Putamen (tissue), 1 donor: ENCODE data around the gene ROBO4.

Source experiments
- DNase-seq: peaks from one replicate; pipeline ENCODE4 v3.0.0-alpha.2; 2016; ENCODE audit warnings: low spot score

The ROBO4 gene

DNA sequence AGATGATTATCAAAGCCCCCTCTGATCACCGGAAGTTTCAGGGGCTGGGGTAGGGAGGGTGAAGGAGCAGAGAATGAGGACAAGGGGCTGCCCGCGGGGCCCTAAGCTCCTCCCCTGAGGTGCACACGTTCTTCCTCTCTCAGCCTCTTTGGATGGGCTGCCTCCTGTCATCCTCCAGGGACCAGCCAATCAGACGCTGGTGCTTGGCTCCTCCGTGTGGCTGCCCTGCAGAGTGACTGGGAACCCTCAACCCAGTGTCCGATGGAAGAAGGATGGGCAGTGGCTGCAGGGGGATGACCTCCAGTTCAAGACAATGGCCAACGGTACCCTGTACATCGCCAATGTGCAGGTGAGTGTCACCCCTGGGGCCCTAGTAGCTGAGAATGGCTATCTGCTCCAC, 24.9 kb downstream of the ROBO4 start:
- no peak for DNase-seq

DNA sequence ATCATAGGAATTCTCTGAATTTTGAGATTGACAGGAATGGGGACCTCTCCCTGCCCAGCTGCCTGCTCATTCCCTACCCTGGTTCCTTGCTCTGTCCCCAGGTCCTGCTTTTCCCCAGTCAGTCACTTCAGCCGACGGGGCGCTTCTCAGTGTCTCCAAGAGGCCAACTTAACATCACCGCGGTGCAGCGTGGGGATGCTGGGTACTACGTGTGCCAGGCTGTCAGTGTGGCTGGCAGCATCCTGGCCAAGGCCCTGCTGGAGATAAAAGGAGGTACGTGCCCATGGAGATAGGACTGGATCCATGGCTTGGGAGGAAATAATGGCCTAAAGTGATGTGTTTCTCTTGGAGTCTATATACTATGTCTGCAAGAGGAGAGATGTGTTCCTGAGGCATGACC, 25.4 kb downstream of the ROBO4 start:
- no peak for DNase-seq

DNA sequence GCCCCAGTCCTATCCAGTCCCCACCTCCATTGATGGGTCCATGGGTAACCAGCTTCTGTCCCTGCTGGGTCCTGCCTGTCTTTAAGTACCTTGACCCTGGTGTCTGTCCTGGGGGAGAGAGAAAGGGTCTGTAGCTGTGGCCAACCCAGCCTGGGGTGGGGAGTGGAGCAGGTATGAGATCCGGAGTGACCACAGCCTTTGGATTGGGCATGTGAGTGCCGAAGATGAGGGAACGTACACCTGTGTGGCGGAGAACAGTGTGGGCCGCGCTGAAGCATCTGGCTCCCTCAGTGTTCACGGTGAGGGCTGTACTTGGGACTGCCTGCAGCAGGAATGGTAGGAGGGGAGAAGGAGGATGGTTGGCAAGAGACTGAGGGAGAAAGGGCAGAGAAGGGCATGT, 27.2 kb downstream of the ROBO4 start:
- no peak for DNase-seq

DNA sequence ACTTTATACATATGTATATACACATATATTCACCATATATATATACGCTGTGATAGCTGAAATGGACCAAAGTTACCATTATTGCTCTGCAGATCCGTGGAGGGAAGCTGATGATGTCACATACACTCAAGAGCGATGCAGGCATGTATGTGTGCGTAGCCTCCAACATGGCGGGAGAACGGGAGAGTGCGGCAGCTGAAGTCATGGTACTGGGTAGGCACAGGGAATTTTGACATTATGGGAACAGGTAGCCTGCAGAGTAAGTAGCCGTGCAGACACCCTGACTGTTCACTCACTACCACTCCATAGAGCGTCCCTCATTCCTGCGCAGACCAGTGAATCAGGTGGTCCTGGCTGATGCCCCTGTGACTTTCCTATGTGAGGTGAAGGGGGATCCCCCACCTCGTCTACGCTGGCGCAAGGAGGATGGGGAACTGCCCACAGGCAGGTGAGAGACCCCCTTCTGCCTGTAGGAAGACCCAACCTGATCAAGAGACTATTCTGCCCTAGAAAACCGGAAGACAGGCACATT, 27.7 kb downstream of the ROBO4 start:
- DNase-seq = no peak

DNA sequence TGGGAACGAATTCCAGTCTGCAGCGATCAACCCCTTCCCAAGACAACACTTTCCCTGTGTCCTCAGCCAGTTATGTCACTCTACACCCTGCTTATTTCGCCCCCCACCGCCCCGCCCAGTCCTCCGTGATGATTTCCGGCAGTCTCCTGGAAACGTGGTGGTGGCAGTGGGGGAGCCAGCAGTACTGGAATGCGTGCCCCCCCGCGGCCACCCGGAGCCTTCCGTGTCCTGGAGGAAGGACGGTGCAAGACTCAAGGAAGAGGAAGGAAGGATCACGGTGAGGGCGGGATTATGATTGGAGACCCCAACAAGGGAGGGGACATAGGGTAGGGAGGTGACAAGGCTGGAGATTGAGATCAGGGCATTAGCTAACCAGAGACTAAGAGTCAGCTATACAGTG, 28.3 kb downstream of the ROBO4 start:
- no peak for DNase-seq

DNA sequence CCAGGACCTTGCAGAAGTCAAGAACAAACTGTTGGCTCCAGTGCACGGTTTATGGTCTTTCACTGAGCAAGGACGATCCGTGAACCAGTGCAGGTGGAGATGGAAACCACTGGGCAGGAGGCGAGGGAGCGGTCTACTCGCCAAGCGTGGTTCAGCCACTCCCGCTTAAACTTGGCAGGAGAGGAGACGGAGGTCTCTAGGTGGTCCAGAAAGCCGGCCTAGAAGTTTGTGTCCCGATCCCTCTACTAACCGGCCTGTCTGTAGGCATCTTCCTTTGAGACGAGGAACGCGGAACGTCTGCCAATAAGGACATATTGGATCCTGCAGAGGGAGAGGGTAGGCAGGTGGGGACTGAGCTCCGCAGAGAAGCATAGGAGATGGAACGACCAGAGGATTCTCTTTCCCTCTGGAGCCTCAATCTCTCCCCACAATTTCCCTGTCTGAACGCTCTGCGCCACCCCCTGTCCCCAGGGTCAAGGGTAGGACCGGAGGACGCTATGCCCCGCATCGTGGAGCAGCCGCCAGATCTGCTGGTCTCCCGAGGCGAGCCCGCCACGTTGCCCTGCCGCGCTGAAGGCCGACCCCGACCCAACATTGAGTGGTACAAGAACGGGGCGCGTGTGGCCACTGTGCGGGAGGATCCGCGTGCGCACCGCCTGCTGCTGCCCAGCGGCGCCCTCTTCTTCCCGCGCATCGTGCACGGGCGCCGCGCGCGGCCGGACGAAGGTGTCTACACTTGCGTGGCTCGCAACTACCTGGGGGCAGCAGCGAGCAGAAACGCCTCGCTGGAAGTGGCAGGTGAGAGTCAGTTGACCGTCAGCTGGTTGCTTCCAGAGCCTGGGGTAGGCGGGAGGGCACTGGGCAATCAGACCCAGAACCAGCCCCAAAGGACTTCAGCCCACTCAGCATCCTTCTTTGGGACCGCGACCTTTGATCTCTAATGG, 29.1 kb downstream of the ROBO4 start:
- DNase-seq = no peak

DNA sequence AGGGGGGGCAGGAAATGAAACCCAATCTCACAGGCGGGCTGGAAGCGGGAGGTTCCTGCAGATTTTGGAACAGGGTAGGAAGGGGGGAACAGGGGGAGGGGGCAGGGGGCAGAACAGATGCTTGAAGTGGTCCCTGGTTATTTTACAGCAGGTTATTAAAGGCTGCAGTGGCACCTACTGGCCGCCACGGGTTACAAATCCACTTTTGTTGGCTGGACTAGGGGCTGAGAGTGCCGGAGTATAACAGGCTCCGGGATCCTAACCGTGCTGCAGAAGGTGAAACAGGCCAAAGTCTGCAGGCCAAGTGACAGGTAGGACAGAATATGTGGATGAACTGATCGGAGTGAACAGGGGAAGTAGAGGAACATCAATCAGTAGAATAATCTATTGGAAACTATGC, 30.0 kb downstream of the ROBO4 start:
- no peak for DNase-seq

DNA sequence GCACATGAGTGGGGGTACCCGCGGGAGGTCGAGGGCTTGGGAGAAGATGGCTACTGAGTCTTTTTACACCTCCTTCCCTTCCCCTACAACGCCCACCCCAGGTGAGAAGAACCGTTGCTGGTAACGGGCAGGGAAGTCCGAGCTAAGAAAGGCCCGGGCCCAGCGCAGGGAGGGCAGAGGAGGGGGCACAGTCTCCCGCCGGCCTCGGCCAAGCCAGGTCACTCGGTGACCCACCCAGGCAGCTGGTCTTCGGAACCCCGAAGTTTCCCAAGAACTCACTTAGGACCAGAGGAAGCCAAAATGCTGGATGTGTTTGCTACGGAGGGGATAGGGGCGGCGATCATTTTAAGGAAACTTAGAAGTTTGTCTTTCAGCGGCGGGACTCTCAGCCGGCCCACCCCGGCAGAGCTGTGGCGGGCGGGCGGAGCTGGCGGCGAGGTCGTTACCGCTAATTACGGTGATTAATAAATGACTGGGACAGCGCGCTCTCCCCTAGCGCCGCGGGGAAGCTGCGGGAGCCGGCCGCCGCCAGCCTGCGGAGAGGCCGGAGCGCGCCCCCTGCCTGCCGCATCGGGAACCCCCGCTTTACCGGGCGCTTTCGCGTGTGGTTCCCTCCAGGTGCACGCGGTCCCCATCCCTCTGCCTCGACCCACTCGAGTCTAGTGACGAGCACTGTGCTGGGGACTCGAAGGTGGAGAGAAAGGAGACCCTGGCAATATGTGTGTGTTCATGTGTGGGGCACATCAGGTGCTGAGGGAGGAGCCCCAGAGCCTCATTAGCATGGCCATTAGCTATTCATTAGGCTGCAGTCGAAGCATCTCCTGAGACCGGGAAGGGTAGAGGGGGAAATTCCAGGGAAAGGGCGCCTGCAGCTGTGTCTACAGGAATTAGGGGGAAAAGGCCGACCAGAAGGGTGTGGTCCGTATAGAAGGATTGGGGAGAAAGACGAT, 31.5 kb downstream of the ROBO4 start:
- DNase-seq = no peak

DNA sequence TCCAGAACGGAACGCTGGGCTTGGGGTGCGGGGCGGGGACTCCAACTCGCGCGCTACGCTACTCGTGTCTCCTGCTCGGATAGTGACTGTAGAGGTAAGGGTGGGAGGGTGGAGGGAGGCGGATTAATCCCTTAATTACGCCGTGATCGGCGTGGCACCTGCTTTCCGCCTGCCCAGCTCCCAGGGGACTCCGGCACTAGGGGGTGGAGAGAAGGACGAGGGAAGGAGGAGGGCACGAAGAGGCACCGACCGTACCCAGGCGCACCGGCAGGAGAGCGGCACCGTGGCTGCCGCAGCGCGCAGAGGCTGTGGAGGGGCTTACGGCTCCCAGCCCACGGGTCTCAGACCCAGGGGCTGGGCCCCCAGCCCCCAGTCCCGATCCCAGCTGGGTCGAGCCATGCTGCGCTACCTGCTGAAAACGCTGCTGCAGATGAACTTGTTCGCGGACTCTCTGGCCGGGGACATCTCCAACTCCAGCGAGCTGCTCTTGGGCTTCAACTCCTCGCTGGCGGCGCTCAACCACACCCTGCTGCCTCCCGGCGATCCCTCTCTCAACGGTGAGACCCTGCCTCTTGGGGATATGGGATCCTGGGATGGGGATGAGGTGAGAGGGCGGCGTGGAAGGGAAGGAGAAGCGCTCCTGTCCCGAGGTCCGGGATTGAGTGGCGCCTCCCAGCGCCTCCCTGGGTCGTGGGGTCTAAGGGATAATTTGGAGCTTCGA, 32.3 kb downstream of the ROBO4 start, which contains the start of gene ROBO3:
ROBO3 (plus strand) TSS at position 252 of the 721 bp plus-strand sequence; CDS start at position 398, 146 bp downstream.
- no peak for DNase-seq

DNA sequence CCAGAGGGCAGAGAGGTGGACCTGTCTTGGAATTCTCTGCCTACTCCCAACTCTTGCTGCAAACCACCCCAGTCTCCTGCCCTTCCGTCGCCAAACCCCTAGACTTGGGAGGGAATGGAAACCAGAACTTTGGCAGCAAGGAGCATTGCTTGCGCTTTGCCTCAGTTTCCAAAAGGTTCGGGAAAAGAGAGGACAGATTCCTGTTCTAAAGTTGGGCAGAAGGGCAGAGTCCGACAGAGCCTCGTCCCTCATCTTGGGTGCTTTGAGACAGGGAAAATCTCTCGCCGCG, 32.8 kb downstream of the ROBO4 start:
- DNase-seq = no peak

DNA sequence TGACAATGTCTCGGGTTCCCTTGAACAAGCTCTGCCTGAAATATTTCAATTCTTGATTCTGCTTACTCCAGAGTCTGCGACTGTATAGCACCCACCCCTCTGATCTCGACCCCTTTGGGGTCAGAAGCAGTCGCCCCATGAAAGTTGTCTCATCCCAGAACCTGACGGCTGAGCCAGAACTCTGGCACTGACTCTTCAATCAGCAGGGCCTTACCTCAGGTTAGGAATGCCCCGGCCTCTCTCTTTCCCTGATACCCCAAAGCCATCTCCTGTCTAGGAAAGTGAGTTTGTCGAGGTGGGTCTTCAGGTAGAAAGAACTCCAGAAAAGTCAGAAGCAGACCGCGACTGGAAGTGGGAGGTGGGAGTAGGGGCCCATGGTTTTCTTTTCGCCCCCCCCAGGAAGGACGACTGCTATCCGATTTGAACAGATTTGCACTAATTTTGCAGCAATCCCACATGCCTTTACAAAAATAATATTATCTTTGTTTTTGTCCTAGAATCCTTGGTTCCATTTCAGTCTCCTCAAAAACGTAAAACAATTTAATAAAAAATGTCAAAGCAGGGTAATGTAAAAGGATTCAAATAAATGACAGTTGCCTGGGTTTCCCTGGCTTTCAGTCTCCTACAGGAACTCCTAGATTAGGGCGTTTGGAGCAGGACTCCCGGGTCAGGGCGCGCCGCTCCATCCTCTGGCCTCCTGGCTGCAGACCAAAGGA, 33.3 kb downstream of the ROBO4 start:
- no peak for DNase-seq

DNA sequence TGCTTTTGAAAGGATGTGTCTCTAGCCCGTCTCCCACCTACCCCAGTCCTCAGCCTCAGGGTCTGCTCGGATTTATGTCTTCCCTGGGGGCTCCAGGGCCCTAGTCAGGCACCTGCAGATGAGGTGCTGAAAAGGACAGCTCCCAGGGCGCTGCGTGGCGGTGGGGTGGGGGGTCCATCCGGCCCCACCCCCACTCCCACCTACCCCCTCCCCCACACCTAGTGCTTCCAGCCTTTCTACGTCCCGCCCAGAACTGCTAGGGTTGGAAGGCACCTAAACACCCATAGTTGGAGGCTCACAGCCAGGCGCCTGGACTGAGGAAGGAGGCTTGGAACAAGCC, 33.9 kb downstream of the ROBO4 start:
- no peak for DNase-seq

DNA sequence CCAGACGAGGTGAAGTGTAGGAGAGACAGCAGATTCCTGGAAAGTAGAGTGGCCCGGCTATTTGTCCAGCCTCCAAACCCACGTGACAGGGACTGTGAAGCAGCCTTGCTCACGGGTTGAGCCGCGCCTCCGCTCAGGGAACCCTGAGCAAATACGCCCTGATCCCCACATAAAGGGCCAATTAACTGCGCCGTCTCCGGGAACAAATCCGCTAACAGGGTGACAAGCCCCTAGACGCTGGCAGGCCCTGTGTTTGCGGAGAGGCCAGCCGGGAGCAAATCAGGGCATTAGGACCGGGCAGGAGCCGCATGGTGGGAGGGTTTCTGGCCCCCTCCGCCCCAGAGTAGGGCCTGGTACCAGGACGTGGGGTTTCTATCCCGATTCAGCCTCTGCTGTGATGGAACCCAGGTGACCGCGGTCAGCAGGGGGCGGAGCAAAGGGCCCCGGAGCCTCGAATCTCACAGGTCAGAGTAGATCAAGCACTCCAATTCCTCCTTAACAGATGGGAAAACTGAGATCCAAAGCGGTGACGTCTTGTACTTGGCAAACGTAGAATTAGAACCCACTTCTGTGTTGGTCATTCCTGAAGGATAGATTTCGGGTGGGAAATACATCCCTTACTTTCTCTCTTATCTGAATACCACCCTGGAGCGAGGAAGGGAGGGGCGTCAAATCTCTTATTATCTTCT, 34.4 kb downstream of the ROBO4 start:
- no peak for DNase-seq

DNA sequence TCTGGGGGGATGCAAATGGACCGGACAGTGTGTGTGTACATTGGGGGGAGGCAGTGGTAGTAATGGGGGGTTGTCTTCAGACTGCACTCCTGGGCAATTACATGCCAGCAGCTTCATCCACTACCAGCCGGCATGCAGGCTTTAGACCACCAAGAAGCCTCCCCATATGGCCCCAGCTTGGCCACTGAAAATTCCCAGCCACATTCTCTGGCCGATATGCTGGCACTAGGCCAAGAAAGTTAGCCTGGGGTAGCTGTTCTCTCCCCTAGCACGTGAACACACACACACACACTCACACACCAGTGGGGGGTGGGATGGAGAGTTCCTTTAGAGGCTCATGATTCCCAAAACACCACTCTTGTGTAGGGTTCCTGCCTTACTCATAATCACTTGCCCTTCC, 36.0 kb downstream of the ROBO4 start:
- DNase-seq = no peak

DNA sequence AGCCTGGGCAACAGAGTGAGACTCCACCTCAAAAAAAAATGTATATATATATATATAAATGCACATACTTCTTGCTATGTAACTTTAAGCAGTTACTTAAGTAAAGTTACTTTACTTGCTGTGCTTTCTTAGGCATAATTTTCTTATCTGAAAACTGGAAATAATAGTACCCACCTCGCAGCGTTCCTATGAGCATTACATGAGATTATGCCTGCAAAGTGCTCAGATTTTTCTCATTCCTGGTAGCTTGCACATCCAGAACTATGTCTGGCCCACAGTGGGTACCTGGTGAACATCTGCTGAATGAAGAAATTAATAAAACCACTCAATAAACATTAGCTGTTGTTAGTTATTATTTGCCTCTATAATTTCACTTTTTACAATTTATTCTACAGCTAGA, 38.5 kb downstream of the ROBO4 start:
- DNase-seq = no peak

DNA sequence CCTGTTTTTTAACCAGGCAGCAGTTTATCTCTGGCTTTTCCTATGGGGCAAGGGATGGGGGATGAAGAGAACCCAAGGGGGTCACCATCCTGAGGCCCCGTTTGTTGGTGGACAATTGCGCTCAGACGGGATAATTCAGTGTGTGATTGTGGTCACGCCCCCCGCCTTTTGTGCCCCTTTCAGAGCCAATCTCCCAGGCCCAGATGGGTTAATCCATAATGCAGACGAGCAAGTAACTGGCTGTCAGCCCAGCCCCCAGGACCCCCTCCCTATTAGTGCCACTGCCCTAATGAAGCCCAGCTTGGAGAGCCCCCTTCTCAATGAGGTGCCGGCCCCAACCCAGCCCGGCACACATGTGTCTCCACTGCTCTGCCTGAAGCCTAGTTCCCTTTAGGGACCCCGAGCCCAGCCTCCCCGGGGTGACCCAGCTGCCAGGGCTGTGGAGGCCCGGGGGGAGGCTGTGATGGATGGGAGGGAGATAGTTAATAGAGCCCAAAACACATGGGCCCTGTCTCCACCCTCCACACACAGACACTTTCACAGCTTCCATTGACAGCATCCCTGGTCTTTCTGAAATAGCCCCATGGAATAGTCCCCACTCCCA, 51.5 kb downstream of the ROBO4 start:
- no peak for DNase-seq

DNA sequence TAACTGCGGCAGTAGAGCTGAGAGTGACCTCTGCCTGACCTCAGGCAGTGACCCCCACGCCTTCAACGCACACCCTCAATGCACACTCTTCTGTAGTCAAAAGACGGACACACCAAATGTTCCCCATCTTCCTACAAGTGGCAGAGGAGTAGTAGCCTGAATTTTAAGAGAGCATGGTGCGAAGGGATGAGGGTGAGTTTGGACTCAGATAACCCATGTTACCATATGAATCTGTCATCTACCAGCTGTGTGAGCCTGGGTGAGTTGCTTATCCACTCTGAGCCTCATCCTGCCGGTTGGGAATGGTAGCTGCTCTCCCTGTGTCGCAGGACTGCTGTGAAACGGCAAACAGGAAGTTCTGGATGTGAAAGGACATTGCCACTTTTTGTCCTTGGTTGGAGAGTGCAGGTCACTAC, 53.0 kb downstream of the ROBO4 start:
- no peak for DNase-seq

DNA sequence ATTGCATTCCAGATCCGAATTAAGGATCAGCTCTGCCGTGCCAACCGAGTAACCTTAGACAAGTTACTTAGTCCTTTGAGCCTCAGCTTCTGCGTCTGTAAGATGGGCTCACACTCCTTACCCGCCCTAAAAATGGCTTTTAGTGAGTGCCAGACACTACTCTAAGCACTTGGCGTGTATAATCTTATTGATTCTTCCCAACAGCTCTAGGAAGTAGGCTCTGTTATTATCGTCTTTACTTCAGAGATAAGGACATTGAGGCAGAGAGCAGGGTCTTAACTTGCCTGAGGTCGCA, 54.1 kb downstream of the ROBO4 start:
- DNase-seq = no peak

DNA sequence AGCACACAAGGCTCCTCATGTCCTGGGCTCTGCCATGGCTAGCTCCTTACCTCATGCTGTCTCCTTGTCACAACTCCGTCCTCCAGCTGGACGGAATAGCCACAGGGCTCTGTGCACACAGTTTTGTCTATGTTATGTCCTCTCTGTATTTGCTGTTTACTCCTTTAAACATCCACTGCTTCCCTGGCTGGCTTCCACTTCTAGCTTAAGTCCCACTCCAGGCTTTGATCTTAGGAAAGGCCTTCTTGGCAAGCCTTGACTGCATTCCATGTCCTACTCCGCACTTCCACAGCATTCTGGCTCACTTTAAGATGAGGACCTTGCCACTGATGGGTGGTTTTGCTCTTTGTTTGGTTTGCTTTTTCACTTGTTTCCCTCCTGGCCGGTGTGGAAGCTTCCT, 55.4 kb downstream of the ROBO4 start:
- DNase-seq = no peak

DNA sequence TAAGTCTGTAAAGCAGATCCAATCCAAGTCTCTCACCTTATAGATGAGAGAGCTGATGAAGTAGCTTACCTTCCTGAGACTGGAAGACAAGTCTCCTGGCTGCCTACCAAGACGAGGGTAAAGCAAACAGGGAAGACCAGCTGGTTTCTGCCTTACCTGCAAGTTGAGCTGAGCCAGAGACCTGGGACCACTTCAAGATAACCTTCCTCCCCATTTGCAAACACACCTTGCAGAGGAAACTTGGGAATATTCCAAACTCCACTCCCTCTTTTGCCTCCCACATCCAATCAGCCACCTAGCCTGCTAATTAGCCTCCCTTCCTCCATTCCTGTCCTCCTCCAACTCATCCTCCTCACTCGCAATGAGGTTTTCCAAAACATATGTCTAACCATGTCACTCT, 55.8 kb downstream of the ROBO4 start:
- peak; percentile 45 for DNase-seq

DNA sequence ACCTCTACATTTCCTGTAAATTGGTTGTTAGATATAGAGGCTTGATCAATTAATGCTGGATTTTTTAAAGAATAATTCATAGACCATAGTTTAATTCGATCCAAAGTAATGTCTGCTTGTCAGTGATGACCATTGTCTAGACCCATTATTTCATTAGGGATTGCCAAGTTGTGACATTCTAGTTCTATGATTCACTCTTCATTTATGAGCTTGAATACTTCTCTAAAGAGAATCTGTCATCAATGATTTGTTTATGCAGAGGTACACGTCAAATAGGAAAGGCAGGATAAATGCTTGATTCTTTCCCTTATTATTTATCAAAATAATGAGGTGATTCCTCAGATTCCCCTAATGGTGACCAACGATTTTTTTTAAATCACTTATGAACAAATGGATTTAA, 56.5 kb downstream of the ROBO4 start:
- no peak for DNase-seq
